Measurements from ENCODE around the gene NEDD4L.

DNA sequence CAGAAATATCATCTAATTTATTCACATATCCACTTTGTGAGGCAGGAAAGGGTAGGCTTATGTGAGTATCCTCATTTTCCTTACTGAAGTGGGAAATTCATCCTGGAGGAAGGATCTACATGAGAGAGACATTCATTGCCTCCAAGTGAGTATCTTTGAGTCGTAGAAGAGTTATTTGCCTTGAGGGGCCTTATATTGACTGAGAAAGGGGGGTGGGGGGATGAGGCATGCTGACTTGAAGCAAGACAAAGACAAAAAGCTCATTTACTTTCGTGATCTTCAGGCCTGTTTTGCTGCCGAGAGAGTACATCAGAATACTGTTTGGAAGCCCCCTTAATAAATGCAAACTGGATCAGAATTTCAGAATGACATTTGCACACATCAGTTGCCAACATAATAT lies 17.6 kb upstream of the NEDD4L start:
- TF ChIP-seq POLR2AphosphoS5 (IDR thresholded peaks at IDR 0.05) (no peak), POLR2A (IDR thresholded peaks at IDR 0.05) (no peak)
- TF ChIP-seq, protein P1, sequence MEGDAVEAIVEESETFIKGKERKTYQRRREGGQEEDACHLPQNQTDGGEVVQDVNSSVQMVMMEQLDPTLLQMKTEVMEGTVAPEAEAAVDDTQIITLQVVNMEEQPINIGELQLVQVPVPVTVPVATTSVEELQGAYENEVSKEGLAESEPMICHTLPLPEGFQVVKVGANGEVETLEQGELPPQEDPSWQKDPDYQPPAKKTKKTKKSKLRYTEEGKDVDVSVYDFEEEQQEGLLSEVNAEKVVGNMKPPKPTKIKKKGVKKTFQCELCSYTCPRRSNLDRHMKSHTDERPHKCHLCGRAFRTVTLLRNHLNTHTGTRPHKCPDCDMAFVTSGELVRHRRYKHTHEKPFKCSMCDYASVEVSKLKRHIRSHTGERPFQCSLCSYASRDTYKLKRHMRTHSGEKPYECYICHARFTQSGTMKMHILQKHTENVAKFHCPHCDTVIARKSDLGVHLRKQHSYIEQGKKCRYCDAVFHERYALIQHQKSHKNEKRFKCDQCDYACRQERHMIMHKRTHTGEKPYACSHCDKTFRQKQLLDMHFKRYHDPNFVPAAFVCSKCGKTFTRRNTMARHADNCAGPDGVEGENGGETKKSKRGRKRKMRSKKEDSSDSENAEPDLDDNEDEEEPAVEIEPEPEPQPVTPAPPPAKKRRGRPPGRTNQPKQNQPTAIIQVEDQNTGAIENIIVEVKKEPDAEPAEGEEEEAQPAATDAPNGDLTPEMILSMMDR (IDR thresholded peaks at IDR 0.05): no peak
